AG08395 (cell line): ENCODE results near the gene CCDC150.
A peak's percentile ranks its signal among the peaks of the same experiment; 100 is the strongest.
"Not testable (repeated sequence)": the region's sequence is repeated elsewhere in the genome, so short reads cannot be mapped to it uniquely, and the experiment has no call there.

Experiments
- DNase-seq: peaks from one replicate; pipeline ENCODE4 v3.0.0; 2012; ENCODE audit warnings: mixed read lengths, low spot score

CCDC150 gene

GRCh38 chr2:196712867-196713266 is 73.4 kb downstream of the CCDC150 start:
- no peak for DNase-seq

- no peak for DNase-seq
These were observed 79.0 kb downstream of the CCDC150 start for GRCh38 chr2:196718419-196719109.

GRCh38 chr2:196719110-196719872 is 79.8 kb downstream of the CCDC150 start:
- peak; percentile 83 for DNase-seq

GRCh38 chr2:196723571-196723970 is 84.1 kb downstream of the CCDC150 start:
- no peak for DNase-seq

- DNase-seq = no peak
These were observed 85.7 kb downstream of the CCDC150 start for GRCh38 chr2:196725218-196725617.

GRCh38 chr2:196725882-196726281 is 86.4 kb downstream of the CCDC150 start:
- no peak for DNase-seq

- DNase-seq = no peak
These were observed 89.9 kb downstream of the CCDC150 start for GRCh38 chr2:196729418-196729817.

- DNase-seq = not testable (repeated sequence)
These were observed 97.1 kb downstream of the CCDC150 start for GRCh38 chr2:196736646-196737045.

- DNase-seq = no peak
These were observed 97.5 kb downstream of the CCDC150 start for GRCh38 chr2:196737046-196737445.

- DNase-seq = no peak
These were observed 99.5 kb downstream of the CCDC150 start for GRCh38 chr2:196739031-196739430.

GRCh38 chr2:196742216-196742615 is 102.7 kb downstream of the CCDC150 start:
- DNase-seq = no peak

GRCh38 chr2:196742685-196743084 is 103.2 kb downstream of the CCDC150 start:
- DNase-seq = no peak

GRCh38 chr2:196743165-196743564 is 103.7 kb downstream of the CCDC150 start:
- DNase-seq = no peak

- DNase-seq = no peak
These were observed 106.2 kb downstream of the CCDC150 start for GRCh38 chr2:196745711-196746110.

- DNase-seq = no peak
These were observed 107.9 kb downstream of the CCDC150 start for GRCh38 chr2:196747400-196747799.

GRCh38 chr2:196748123-196748522 is 108.6 kb downstream of the CCDC150 start:
- DNase-seq = no peak

- no peak for DNase-seq
These were observed 110.9 kb downstream of the CCDC150 start for GRCh38 chr2:196750291-196750923.

GRCh38 chr2:196750977-196751631 is 111.6 kb downstream of the CCDC150 start:
- DNase-seq = peak; percentile 75

GRCh38 chr2:196758474-196759377 is 119.2 kb downstream of the CCDC150 start:
- DNase-seq = peak; percentile 44

- no peak for DNase-seq
These were observed 119.8 kb downstream of the CCDC150 start for GRCh38 chr2:196759378-196759706.

GRCh38 chr2:196767101-196767500 is 127.6 kb downstream of the CCDC150 start:
- DNase-seq = no peak
